Osteocyte (in vitro differentiated cells): ENCODE data around the gene AP3M1. TPM values are rescaled to one million over a fixed set of nuclear protein-coding genes. Genes with fewer than 3 reads are reported as not detected.
A peak's percentile ranks its signal among the peaks of the same experiment; 100 is the strongest.
"Not testable (repeated sequence)": the region's sequence is repeated elsewhere in the genome, so short reads cannot be mapped to it uniquely, and the experiment has no call there.

ENCODE experiments used
- DNase-seq: peaks from one replicate; pipeline ENCODE4 v3.0.0; 2021; ENCODE audit warnings: mixed read lengths; ENCODE audit not compliant: unreplicated experiment; ENCODE audit errors: extremely low spot score
- H3K27ac Mint-ChIP-seq: one replicate; pipeline ENCODE4 v1.8.0; 2021; ENCODE audit warnings: mild to moderate bottlenecking, mixed read lengths; ENCODE audit not compliant: unreplicated experiment
- H3K27me3 Mint-ChIP-seq: one replicate; pipeline ENCODE4 v1.8.0; 2021; ENCODE audit warnings: mixed read lengths; ENCODE audit not compliant: unreplicated experiment
- H3K36me3 Mint-ChIP-seq: one replicate; pipeline ENCODE4 v1.8.0; 2021; ENCODE audit warnings: mixed read lengths; ENCODE audit not compliant: unreplicated experiment
- H3K4me1 Mint-ChIP-seq: one replicate; pipeline ENCODE4 v1.8.0; 2021; ENCODE audit warnings: mixed read lengths; ENCODE audit not compliant: unreplicated experiment
- H3K4me3 Mint-ChIP-seq: one replicate; pipeline ENCODE4 v1.8.0; 2021; ENCODE audit warnings: mild to moderate bottlenecking, moderate library complexity, mixed read lengths; ENCODE audit not compliant: unreplicated experiment
- H3K9me3 Mint-ChIP-seq: one replicate; pipeline ENCODE4 v1.8.0; 2021; ENCODE audit warnings: mixed read lengths; ENCODE audit not compliant: unreplicated experiment
- CTCF ChIP-seq: fragments of 200-600 bp; sonication (generic); IDR thresholded peaks from 2 replicates; pipeline ENCODE4 v1.5.0; 2021; ENCODE audit warnings: antibody characterized with exemption, mild to moderate bottlenecking, moderate library complexity
- total RNA-seq: library from RNA; stranded (reverse); gene quantifications from 2 replicates; pipeline ENCODE4 v1.2.1, GENCODE V29; 2021

Gene AP3M1
- total RNA-seq, 1 donor from 2014 or later, result 39.6 TPM

- no peaks in the 10 kb centered on the region for H3K9me3 Mint-ChIP-seq
- H3K4me3 Mint-ChIP-seq, result no peak overlapping the region
- TF ChIP-seq CTCF, result no peak
- H3K36me3 Mint-ChIP-seq, result peaks cover 3% of the 10 kb centered on the region
- no peaks in the 10 kb centered on the region for H3K27me3 Mint-ChIP-seq
- no peak for DNase-seq
- H3K4me1 Mint-ChIP-seq, result peaks cover 28% of the 10 kb centered on the region
- H3K27ac Mint-ChIP-seq, result no peak overlapping the region
These were observed 1.5 kb upstream of the AP3M1 start for GRCh38 chr10:74151879-74152722.

GRCh38 chr10:74150990-74151878 lies 606 bp upstream of the AP3M1 start, which contains the start of gene ADK:
ADK (plus strand) TSS chr10:74151221; CDS start chr10:74151279, 58 bp downstream.
- no peak within 1 kb of the TSS for H3K4me3 Mint-ChIP-seq
- peak; percentile 99 for DNase-seq
- H3K27ac Mint-ChIP-seq, result no peak within 1 kb of the TSS
- TF ChIP-seq CTCF, result peak; percentile 60
- H3K9me3 Mint-ChIP-seq, result no peaks in the 10 kb centered on the region
- H3K4me1 Mint-ChIP-seq, result peaks cover 24% of the 10 kb centered on the region
- H3K27me3 Mint-ChIP-seq, result no peaks in the 10 kb centered on the region
- H3K36me3 Mint-ChIP-seq, result peaks cover 6% of the 10 kb centered on the region

GRCh38 chr10:74146980-74147379 lies 3.6 kb downstream of the AP3M1 start:
- not testable (repeated sequence) for H3K27me3 Mint-ChIP-seq, H3K4me3 Mint-ChIP-seq, H3K27ac Mint-ChIP-seq

GRCh38 chr10:74145133-74145532 lies 5.5 kb downstream of the AP3M1 start:
- Mint-ChIP-seq H3K9me3 (no peaks in the 10 kb centered on the region), H3K4me3 (peak overlapping the region; percentile 7), H3K4me1 (peaks cover 22% of the 10 kb centered on the region), H3K27me3 (no peaks in the 10 kb centered on the region), H3K27ac (peak overlapping the region; percentile 70), H3K36me3 (peaks cover 6% of the 10 kb centered on the region)
- DNase-seq, result no peak
- no peak for TF ChIP-seq CTCF

More at GRCh38 chr10:74146980-74147379, 3.6 kb downstream of the AP3M1 start:
- not testable (repeated sequence) for DNase-seq, H3K9me3 Mint-ChIP-seq, H3K36me3 Mint-ChIP-seq
- peaks cover 27% of the 10 kb centered on the region for H3K4me1 Mint-ChIP-seq

- TF ChIP-seq CTCF, result no peak
- peaks cover 24% of the 10 kb centered on the region for H3K36me3 Mint-ChIP-seq
- no peaks in the 10 kb centered on the region for H3K9me3 Mint-ChIP-seq
- peaks cover 10% of the 10 kb centered on the region for H3K4me1 Mint-ChIP-seq
- H3K27ac Mint-ChIP-seq, result no peak overlapping the region
- DNase-seq, result no peak
- H3K4me3 Mint-ChIP-seq, result no peak overlapping the region
- H3K27me3 Mint-ChIP-seq, result no peaks in the 10 kb centered on the region
These were observed 10.1 kb downstream of the AP3M1 start for GRCh38 chr10:74140553-74140952.
